Activated naive CD8-positive, alpha-beta T cell treated with anti-CD3 and anti-CD28 coated beads for 36 hours (primary cell): ENCODE measurements around the gene U2SURP. TPM values are rescaled to one million over a fixed set of nuclear protein-coding genes. Genes with fewer than 3 reads are reported as not detected.

Experiments
- DNase-seq: peaks from one replicate; pipeline ENCODE4 v3.0.0; 2021
- H3K27ac Mint-ChIP-seq: one replicate; pipeline ENCODE4 v1.8.0; 2022; ENCODE audit warnings: mild to moderate bottlenecking, moderate library complexity, mixed read lengths
- H3K27me3 Mint-ChIP-seq: one replicate; pipeline ENCODE4 v1.8.0; 2022; ENCODE audit warnings: mild to moderate bottlenecking, mixed read lengths
- H3K36me3 Mint-ChIP-seq: one replicate; pipeline ENCODE4 v1.8.0; 2021; ENCODE audit warnings: mild to moderate bottlenecking, mixed read lengths
- H3K4me1 Mint-ChIP-seq: one replicate; pipeline ENCODE4 v1.8.0; 2021; ENCODE audit warnings: mixed read lengths
- H3K4me3 Mint-ChIP-seq: one replicate; pipeline ENCODE4 v1.8.0; 2022; ENCODE audit warnings: mild to moderate bottlenecking, moderate library complexity, mixed read lengths
- H3K9me3 Mint-ChIP-seq: one replicate; pipeline ENCODE4 v1.8.0; 2022; ENCODE audit warnings: mixed read lengths
- total RNA-seq, 2 experiments: library from RNA; stranded (reverse); gene quantifications; one replicate each; pipeline ENCODE4 v1.2.3, GENCODE V29; 2021

Gene U2SURP
- total RNA-seq, 2 experiments from 2014 or later, result 201 to 209 TPM

DNA sequence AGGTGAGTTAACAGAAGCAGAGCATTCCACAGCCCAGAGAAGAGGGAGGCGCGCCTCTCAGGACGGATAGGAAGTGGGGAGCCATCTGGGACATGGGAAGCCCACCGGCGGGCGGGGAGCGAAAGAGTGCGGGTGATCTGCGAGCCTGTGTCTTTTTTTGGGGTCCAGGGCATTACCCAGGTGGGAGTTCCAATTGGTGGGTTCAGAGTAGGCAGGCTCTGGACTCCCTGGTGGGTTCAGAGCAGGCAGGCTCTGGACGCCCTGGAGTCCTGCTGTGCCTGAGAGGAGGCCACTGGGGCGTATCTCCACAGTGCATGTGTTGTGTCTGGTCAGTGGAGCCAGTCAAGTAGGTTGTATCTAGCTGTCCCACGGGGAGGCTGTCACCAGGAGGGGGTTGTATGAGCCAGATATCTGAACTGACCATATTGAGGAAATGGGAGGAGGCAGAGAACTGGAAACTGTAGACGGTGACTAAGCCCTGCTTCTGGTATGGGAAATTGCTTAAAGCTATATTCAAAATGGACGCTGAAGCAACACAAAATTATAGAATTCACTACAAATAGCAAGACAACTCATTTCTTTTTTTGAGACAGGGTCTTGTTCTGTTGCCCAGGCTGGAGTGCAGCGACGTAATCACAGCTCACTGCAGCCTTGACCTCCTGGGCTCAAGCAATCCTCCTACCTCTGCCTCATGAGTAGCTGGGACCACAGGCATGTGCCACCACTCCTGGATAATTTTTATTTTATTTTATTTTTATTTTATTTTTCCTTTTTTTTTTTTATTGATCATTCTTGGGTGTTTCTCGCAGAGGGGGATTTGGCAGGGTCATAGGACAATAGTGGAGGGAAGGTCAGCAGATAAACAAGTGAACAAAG, 83.7 kb downstream of the U2SURP start:
- no peak for DNase-seq
- H3K4me3 Mint-ChIP-seq, result no peak overlapping the region

DNA sequence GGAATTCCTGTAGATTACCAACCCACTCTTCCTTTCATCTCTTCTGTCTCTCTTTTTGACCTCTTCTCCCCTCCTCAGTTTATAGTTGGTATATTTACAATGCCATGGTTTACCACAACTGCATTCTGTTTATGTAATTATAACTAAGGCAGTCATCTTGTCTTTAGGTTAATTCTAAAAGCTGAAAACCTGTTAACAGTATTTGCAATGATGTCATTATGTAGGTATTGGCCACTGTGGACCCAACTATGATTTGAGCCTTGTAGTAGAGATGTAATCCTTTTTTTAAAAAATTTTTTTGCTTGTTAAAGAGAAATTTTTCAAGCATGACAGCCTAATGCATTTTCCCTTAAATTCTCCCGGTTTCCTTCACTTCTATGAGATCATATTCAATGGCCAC, 87.5 kb downstream of the U2SURP start:
- Mint-ChIP-seq H3K36me3 (no peaks in the 10 kb centered on the region), H3K4me3 (no peak overlapping the region), H3K27ac (no peak overlapping the region), H3K27me3 (peaks cover 7% of the 10 kb centered on the region), H3K4me1 (no peaks in the 10 kb centered on the region), H3K9me3 (no peaks in the 10 kb centered on the region)
- DNase-seq, result no peak

More for the DNA sequence above, 83.7 kb downstream of the U2SURP start:
- no peak overlapping the region for H3K27ac Mint-ChIP-seq
- peaks cover 8% of the 10 kb centered on the region for H3K4me1 Mint-ChIP-seq
- H3K9me3 Mint-ChIP-seq, result no peaks in the 10 kb centered on the region
- no peaks in the 10 kb centered on the region for H3K36me3 Mint-ChIP-seq
- H3K27me3 Mint-ChIP-seq, result peaks cover 7% of the 10 kb centered on the region

DNA sequence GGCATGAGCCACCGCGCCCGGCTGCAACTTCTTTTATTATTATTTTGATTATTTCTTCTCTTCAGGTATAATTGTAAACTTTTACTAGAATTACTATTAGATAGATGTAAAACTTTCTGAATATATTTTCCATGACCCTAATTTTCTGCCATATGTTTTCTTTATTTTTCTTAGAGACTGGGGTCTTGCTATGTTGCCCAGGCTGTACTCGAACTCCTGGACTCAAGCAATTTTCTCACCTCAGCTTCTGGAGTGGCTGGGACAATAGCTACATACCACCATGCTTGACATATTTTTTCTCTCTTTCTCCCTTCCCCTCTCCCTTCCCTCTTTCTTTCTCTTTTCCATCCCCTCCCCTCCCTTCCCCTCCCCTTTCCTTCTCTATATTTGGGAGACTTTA, 88.6 kb downstream of the U2SURP start:
- Mint-ChIP-seq H3K4me3 (no peak overlapping the region), H3K4me1 (no peaks in the 10 kb centered on the region), H3K36me3 (no peaks in the 10 kb centered on the region), H3K9me3 (no peaks in the 10 kb centered on the region), H3K27me3 (peaks cover under 1% of the 10 kb centered on the region), H3K27ac (no peak overlapping the region)
- no peak for DNase-seq

- H3K4me1 Mint-ChIP-seq, result no peaks in the 10 kb centered on the region
- no peak overlapping the region for H3K27ac Mint-ChIP-seq
- no peaks in the 10 kb centered on the region for H3K36me3 Mint-ChIP-seq
- no peaks in the 10 kb centered on the region for H3K9me3 Mint-ChIP-seq
- no peak for DNase-seq
- no peak overlapping the region for H3K4me3 Mint-ChIP-seq
- no peaks in the 10 kb centered on the region for H3K27me3 Mint-ChIP-seq
Measured at GRCh38 chr3:143090486-143090885, 89.1 kb downstream of the U2SURP start.

- no peaks in the 10 kb centered on the region for H3K36me3 Mint-ChIP-seq
- no peaks in the 10 kb centered on the region for H3K4me1 Mint-ChIP-seq
- no peak for DNase-seq
- no peak overlapping the region for H3K27ac Mint-ChIP-seq
- H3K4me3 Mint-ChIP-seq, result no peak overlapping the region
- no peaks in the 10 kb centered on the region for H3K9me3 Mint-ChIP-seq
- H3K27me3 Mint-ChIP-seq, result no peaks in the 10 kb centered on the region
Measured at GRCh38 chr3:143090976-143091837, 89.8 kb downstream of the U2SURP start.

DNA sequence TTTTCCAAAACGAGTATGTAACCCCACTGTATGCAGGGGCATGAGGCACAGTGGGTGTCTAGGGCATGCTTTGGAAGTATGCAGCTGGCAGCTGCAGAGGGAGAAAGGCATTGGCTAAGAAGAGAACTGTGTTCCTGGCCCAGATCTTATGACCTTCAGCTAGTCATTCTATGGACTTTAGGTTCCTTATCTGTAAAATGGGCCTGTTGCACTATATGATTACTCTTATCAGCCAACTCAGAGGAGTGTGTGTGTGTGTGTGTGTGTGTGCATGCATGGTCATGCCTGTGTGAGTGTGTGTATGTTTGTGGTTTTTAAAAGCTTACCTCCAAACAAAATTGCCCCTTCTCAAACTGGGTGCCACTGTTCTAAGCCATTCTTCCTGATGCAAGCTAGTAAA, 90.8 kb downstream of the U2SURP start:
- H3K27ac Mint-ChIP-seq, result no peak overlapping the region
- H3K4me3 Mint-ChIP-seq, result no peak overlapping the region
- no peaks in the 10 kb centered on the region for H3K27me3 Mint-ChIP-seq
- H3K36me3 Mint-ChIP-seq, result no peaks in the 10 kb centered on the region
- DNase-seq, result no peak
- H3K4me1 Mint-ChIP-seq, result no peaks in the 10 kb centered on the region
- H3K9me3 Mint-ChIP-seq, result no peaks in the 10 kb centered on the region

GRCh38 chr3:143095813-143096212, 94.4 kb downstream of the U2SURP start:
- Mint-ChIP-seq H3K9me3 (no peaks in the 10 kb centered on the region), H3K27ac (no peak overlapping the region), H3K4me3 (no peak overlapping the region), H3K36me3 (no peaks in the 10 kb centered on the region), H3K27me3 (no peaks in the 10 kb centered on the region), H3K4me1 (no peaks in the 10 kb centered on the region)
- DNase-seq, result no peak

DNA sequence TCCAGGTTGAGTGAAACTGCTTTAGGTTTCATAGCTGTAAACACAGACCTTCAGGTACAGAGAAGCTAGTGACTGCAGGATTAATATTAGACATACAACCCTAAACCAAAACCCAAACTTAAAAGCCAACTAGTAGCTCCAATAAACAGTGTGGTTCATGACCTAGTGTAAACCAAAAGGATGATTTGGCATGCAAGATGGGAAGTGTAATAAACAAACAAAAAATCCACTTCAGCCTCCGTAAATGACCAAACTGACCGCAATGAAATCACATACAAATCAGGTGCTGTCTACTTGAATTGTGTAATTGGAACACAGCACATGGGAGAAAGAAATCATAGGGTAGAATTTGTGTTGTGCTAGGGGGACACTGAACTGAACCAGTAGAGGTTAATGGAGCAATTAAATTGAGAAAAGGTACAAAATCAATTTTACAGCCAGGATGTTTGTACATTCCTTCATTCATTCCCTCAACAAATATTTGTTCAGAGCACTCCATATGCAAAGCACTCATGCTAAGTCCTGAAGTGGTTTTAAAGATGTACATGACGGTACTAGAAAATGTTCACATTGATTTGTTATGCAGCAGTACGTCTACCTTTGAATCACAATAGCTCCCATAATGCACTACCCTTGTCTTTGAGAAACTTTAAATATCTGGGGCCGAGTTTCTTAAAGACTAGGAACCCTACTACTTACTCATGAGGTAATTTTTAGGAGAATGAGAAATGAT, 96.8 kb downstream of the U2SURP start:
- Mint-ChIP-seq H3K4me1 (no peaks in the 10 kb centered on the region), H3K36me3 (no peaks in the 10 kb centered on the region), H3K4me3 (no peak overlapping the region), H3K27me3 (peaks cover 4% of the 10 kb centered on the region), H3K27ac (no peak overlapping the region), H3K9me3 (no peaks in the 10 kb centered on the region)
- no peak for DNase-seq

GRCh38 chr3:143099210-143099609, 97.8 kb downstream of the U2SURP start:
- Mint-ChIP-seq H3K27me3 (peaks cover 4% of the 10 kb centered on the region), H3K9me3 (no peaks in the 10 kb centered on the region), H3K4me1 (no peaks in the 10 kb centered on the region), H3K27ac (no peak overlapping the region), H3K36me3 (no peaks in the 10 kb centered on the region), H3K4me3 (no peak overlapping the region)
- DNase-seq, result no peak

DNA sequence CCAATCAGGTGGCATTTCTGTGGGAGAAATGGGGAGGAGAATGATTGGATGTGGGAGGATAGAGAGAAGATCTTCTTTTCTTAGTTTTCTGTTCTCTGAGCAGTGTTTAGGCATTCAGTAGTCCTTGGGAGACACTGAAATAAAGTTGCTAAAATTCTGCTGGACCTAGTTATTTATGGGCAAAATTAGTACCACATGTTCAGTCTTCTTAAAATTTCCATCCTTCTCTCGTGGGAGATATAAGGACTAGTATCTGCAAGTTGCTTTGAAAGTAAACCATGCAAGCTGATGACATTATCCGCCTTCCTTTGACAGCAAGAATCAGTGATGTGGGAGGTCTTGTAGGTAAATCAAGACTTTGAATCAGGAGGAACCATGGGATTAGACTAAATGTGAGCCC, 98.3 kb downstream of the U2SURP start:
- Mint-ChIP-seq H3K9me3 (peaks cover 2% of the 10 kb centered on the region), H3K4me1 (no peaks in the 10 kb centered on the region), H3K36me3 (peaks cover 2% of the 10 kb centered on the region), H3K27me3 (peaks cover 4% of the 10 kb centered on the region), H3K4me3 (no peak overlapping the region), H3K27ac (no peak overlapping the region)
- no peak for DNase-seq

- no peak for DNase-seq
- Mint-ChIP-seq H3K27me3 (peaks cover 4% of the 10 kb centered on the region), H3K27ac (no peak overlapping the region), H3K9me3 (peaks cover 9% of the 10 kb centered on the region), H3K4me3 (no peak overlapping the region), H3K36me3 (peaks cover 9% of the 10 kb centered on the region), H3K4me1 (no peaks in the 10 kb centered on the region)
Measured at GRCh38 chr3:143100451-143100850, 99.1 kb downstream of the U2SURP start.

DNA sequence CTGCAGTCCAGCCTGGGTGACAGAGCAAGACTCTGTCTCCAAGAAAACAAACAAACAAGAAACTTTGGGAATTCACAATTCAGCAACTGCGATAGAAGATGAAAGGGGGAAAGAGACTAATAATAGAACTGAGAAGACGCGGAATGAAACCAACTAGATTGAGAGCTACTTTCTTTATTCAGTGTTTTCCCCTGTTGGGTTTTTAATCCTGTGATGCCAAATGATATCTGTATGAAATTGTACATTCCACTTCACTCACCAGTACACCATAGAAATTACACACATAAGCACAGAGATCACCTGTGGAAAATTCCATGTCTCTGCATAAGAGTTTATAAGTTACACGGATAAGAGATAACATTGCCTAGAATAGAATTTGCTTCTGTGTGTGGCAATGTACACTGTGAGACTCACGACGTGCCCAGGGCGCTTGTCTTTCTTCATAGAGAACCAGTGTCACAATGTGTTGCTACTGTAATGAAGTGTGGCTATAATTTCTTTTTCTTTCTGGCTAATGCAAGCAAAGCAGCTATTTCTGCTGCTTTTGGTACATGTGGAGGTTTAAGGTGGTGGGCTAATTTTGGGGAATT, 100.5 kb downstream of the U2SURP start:
- no peak overlapping the region for H3K4me3 Mint-ChIP-seq
- H3K27ac Mint-ChIP-seq, result no peak overlapping the region
- peaks cover 19% of the 10 kb centered on the region for H3K9me3 Mint-ChIP-seq
- DNase-seq, result no peak
- H3K4me1 Mint-ChIP-seq, result no peaks in the 10 kb centered on the region
- H3K36me3 Mint-ChIP-seq, result peaks cover 9% of the 10 kb centered on the region
- peaks cover 4% of the 10 kb centered on the region for H3K27me3 Mint-ChIP-seq

- no peak overlapping the region for H3K4me3 Mint-ChIP-seq
- no peak overlapping the region for H3K27ac Mint-ChIP-seq
- DNase-seq, result no peak
- H3K27me3 Mint-ChIP-seq, result peaks cover 4% of the 10 kb centered on the region
- peaks cover 19% of the 10 kb centered on the region for H3K9me3 Mint-ChIP-seq
- no peaks in the 10 kb centered on the region for H3K4me1 Mint-ChIP-seq
- H3K36me3 Mint-ChIP-seq, result peaks cover 9% of the 10 kb centered on the region
Measured at GRCh38 chr3:143103652-143104051, 102.3 kb downstream of the U2SURP start.

GRCh38 chr3:143105170-143105569, 103.8 kb downstream of the U2SURP start:
- no peak overlapping the region for H3K27ac Mint-ChIP-seq
- H3K4me3 Mint-ChIP-seq, result no peak overlapping the region
- DNase-seq, result no peak
- peaks cover 4% of the 10 kb centered on the region for H3K27me3 Mint-ChIP-seq
- no peaks in the 10 kb centered on the region for H3K4me1 Mint-ChIP-seq
- H3K9me3 Mint-ChIP-seq, result peaks cover 19% of the 10 kb centered on the region
- H3K36me3 Mint-ChIP-seq, result peaks cover 9% of the 10 kb centered on the region

DNA sequence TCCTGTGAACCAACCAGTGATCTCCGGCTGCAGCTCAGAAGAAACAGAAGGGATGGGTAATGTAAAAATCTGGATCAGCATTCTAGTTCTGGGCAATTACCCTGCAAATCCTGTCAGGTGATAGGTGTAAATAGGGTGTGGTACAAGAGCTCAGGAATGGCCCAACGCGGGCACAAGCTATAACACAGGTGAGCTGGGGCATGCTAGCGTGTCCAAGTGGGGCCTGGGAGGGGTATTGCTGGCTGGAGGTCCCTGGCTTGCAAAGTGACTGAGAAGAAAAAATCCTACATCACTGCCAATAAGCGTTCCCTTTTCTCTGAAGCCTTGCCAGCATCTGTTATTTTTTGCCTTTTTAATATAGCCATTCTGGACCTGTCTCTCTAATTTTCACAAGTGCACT, 108.5 kb downstream of the U2SURP start:
- H3K4me1 Mint-ChIP-seq, result no peaks in the 10 kb centered on the region
- H3K9me3 Mint-ChIP-seq, result peaks cover 15% of the 10 kb centered on the region
- peaks cover 5% of the 10 kb centered on the region for H3K36me3 Mint-ChIP-seq
- H3K27ac Mint-ChIP-seq, result no peak overlapping the region
- H3K4me3 Mint-ChIP-seq, result no peak overlapping the region
- DNase-seq, result no peak
- peaks cover 3% of the 10 kb centered on the region for H3K27me3 Mint-ChIP-seq
